HK-2 (cell line): Measurements from ENCODE around the gene HYCC1.
"Not testable (repeated sequence)": the region's sequence is repeated elsewhere in the genome, so short reads cannot be mapped to it uniquely, and the experiment has no call there.

Experiments used
- DNase-seq: peaks from one replicate; pipeline ENCODE4 v3.0.0-alpha.2; 2018; ENCODE audit not compliant: unreplicated experiment

The HYCC1 gene

DNA sequence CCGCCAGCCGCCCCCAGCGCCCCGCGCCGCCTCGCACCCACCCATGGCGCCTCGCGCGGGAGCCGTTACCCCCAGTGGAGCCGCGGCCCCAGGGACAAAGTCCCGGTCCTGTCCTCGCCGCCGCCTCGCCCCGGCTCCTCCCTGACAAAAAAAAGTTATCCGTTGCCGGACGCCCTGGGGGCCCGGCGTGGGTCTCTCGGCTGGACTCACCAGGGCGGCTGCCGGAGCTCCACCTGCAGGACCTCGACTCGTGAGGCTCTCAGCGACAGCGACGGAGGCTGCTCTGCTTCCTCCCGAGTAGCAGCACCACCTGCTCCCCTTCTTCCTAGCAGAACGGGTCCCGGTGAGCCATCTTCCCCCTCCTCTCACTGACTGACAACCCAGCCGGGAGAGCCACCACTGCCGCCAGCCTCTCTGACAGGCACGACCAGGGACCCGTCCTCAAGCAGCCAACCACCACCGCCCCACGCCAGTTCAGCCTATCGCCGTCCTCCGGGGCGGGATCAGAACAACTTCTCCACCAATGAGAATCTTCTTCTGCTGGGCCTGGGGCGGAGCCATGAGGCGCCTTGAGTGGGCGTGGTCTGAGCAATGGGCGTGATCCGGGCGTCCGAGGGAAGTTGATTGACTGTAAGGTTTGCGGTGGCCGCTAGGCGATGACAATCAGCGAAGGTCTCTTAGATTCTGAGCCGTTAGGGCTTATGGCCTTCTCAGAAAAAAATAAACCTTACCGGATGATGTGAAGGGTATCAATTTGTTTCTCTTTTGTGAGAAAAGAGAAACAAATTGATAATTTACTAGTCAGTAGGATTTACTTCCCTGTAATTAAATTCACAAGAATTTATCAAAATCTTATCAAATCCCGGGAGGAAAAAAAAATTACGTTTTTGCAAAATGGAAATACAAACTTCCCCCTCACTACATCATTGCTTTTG, at the start of gene HYCC1:
HYCC1 (minus strand) TSS at position 416 of the 935 bp plus-strand sequence. CDS start 23,019 bp downstream, outside the sequence.
- DNase-seq = peak; percentile 99

DNA sequence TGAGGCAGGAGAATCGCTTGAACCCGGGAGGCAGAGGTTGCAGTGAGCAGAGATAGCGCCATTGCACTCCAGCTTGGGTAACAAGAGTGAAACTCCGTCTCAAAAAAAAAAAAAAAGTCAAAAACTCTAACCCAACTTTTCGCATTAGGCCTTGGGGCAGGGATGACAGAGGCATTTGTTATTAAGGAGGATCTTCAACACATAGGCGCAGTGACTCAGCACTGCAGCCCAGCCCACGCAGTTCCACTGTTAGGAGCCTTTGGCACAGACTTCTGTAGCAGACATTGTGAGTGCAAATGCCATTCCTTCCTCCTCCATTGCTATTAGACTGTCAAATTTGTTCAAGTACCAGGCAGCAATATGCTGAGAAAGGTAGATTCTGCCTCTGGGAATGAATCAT, 48.5 kb upstream of the HYCC1 start:
- DNase-seq = no peak

GRCh38 chr7:23061327-23061726, 47.4 kb upstream of the HYCC1 start:
- no peak for DNase-seq

GRCh38 chr7:23058408-23059096, 44.6 kb upstream of the HYCC1 start:
- no peak for DNase-seq

GRCh38 chr7:23055582-23056178, 41.8 kb upstream of the HYCC1 start:
- DNase-seq = peak; percentile 25

DNA sequence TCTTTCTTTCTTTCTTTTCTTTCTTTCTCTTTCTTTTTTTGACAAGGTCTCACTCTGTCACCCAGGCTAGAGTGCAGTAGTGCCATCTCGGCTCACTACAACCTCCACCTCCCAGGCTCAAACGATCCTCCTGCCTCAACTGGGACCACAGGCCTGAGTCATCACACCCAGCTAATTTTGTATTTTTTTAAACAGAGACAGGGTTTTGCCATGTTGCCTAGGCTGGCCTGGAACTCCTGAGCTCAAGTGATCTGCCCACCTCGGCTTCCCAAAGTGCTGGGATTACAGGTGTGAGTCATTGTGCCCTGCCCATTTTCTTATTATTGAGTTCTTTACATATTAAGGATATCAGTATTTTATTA, 37.2 kb upstream of the HYCC1 start:
- DNase-seq = not testable (repeated sequence)

DNA sequence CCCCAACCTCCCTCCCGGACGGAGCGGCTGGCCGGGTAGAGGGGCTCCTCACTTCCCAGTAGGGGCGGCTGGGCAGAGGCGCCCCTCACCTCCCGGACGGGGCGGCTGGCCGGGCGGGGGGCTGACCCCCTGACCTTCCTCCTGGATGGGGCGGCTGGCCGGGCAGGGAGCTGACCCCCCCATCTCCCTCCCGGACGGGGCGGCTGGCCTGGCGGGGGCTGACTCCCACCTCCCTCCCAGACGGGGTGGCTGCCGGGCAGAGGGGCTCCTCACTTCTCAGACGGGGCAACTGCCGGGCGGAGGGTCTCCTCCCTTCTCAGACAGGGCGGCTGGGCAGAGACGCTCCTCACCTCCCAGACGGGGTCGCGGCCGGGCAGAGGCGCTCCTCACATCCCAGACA, 32.4 kb upstream of the HYCC1 start:
- DNase-seq = not testable (repeated sequence)

GRCh38 chr7:23045086-23045485, 31.2 kb upstream of the HYCC1 start:
- DNase-seq = not testable (repeated sequence)

GRCh38 chr7:23044581-23044980, 30.7 kb upstream of the HYCC1 start:
- no peak for DNase-seq

DNA sequence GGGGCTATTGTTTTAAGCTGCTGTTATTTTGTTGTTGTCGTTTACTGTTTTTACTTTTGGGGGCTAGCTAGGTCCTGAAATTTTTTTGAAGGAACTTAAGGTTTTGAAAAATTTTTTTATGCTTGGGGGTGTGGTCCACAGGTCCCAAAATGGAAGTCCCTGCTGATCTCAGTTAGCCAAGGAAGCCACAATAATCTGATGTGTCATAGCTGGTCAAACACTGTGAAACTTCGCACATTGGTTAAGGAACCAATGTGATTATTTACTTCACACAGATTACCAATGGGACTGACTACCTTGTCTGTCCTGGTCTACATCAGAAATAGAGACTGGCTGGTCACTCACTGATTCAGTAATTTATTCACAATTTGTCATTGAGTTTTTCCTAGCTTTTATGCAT, 29.5 kb upstream of the HYCC1 start:
- DNase-seq = no peak

- DNase-seq = not testable (repeated sequence)
Observed at GRCh38 chr7:23039674-23040073, 25.7 kb upstream of the HYCC1 start.

DNA sequence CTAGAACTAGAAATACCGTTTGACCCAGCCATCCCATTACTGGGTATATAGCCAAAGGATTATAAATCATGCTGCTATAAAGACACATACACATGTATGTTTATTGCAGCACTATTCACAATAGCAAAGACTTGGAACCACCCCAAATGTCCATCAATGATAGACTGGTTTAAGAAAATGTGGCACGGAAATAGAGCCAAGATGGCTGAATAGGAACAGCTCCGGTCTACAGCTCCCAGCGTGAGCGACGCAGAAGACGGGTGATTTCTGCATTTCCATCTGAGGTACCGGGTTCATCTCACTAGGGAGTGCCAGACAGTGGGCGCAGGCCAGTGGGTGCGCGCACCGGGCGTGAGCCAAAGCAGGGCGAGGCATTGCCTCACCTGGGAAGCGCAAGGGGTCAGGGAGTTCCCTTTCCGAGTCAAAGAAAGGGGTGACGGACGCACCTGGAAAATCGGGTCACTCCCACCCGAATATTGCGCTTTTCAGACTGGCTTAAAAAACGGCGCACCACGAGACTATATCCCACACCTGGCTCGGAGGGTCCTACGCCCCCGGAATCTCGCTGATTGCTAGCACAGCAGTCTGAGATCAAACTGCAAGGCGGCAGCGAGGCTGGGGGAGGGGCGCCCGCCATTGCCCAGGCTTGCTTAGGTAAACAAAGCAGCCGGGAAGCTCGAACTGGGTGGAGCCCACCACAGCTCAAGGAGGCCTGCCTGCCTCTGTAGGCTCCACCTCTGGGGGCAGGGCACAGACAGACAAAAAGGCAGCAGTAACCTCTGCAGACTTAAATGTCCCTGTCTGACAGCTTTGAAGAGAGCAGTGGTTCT, 21.8 kb upstream of the HYCC1 start:
- DNase-seq = not testable (repeated sequence)

GRCh38 chr7:23027261-23027660, 13.3 kb upstream of the HYCC1 start:
- DNase-seq = no peak

- no peak for DNase-seq
Observed at GRCh38 chr7:23026164-23026563, 12.2 kb upstream of the HYCC1 start.

DNA sequence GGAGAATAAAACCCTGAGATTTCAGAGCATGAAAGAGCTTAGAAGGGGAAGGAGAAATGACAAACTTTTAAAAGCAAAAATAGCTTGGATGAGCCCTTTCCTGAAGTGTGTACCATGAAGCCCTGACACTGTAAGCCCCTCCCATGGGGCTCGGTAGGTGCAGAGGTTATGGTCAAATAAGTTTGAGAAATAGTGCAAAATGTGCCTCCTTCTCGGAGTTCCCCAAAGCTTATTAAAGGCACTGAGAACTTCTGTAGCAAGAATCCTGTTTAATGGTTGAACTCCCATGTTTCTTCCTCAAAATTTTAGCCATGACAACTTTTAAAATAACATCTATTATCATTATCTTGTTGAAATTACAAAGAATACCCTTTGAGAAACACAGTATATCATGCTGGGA, 10.5 kb upstream of the HYCC1 start:
- DNase-seq = no peak

- no peak for DNase-seq
Observed at GRCh38 chr7:23022851-23023250, 8.9 kb upstream of the HYCC1 start.

DNA sequence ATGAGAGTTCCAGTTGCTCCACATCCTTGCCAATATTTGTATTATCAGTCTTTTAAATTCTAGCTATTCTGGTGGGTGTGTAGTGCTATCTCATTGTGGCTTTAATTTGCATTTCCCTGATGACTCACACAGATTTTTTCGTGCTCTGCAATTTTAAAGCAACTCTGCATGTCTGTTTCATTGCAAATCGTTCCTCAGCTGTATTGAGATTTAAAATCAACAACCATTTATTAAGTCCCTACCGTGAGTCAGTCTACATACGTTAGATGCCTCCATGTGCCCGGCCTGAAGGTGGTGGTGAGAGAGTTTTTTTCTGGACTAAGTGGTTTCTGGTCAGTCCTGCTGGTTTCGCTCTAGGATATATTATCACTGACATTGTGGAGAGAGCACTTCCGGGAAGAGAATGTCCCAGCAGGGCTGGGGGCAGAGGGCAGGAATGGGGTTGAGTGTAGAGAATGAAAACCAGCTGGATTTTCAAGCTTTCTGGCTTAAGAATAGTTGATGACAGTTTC, 8.4 kb upstream of the HYCC1 start:
- DNase-seq = no peak

- DNase-seq = no peak
Observed at GRCh38 chr7:23021596-23021995, 7.7 kb upstream of the HYCC1 start.

DNA sequence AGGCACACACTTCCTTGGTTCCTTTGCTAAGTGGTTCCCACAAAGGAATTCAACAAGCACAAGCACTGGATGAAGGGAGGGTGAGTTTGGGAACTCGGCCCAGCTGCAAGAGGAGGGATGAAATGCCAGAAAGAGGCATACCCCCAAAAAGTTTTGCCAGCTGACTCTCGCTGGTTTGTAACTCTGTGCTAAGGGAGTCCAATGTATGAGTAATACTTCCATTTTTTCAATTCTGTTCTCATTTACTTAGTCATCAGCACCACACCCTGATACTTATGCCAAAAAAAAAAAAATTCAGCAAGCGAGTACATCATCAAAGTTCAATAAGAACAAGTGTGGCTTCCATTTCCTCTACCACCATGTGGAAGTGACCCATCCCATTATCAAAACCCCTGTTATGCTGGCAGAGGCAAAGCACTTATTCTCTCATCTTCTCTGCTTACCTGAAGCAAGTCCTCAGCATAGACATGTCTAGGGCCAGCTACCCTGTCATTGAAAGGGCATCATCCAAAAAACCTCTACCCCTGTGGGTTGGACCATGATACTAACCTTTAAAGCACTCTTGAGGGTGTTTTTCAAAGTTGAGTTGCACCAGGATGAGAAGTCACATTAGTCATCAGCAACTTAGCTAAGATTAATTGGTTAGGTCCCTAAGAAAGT, 6.9 kb upstream of the HYCC1 start:
- no peak for DNase-seq

- DNase-seq = no peak
Observed at GRCh38 chr7:23018750-23019149, 4.8 kb upstream of the HYCC1 start.

- no peak for DNase-seq
Observed at GRCh38 chr7:23017309-23017708, 3.4 kb upstream of the HYCC1 start.
